C4-2B (cell line): ENCODE data around the gene PLA2G6.

Experiments used
- CTCF ChIP-seq: fragments of 450-650 bp; conservative IDR thresholded peaks from 2 replicates; pipeline ENCODE4 v1.5.1; 2017; ENCODE audit warnings: mild to moderate bottlenecking
- ZFX ChIP-seq: fragments of 450-650 bp; IDR thresholded peaks from 2 replicates; pipeline ENCODE4 v1.6.1; 2017

- TF ChIP-seq CTCF (no peak), ZFX (no peak)
These were observed 72.1 kb downstream of the PLA2G6 start for GRCh38 chr22:38109371-38110001.
